Stomach (tissue), 4 donors: ENCODE measurements around the gene RPL28.

Experiments
- CTCF ChIP-seq, 7 experiments: fragments of 450-650 bp in 4 of 7; fragments of 200-600 bp in 3 of 7; sonication (generic) in 3 of 7; IDR thresholded peaks; one replicate each; pipeline ENCODE4 v1.5.1; 2016 to 2019; ENCODE audit warnings: antibody characterized with exemption in 7 of 7, control low read depth in 2 of 7, mild to moderate bottlenecking in 1 of 7
- POLR2A ChIP-seq, 4 donors: fragments of 450-650 bp; IDR thresholded peaks; one replicate each; pipeline ENCODE4 v1.6.1; 2016; ENCODE audit warnings: antibody characterized with exemption in 4 of 4, control low read depth in 2 of 4, mild to moderate bottlenecking in 1 of 4, moderate library complexity in 1 of 4

- TF ChIP-seq CTCF (IDR thresholded peaks at IDR 0.05): no peak
- TF ChIP-seq POLR2A (IDR thresholded peaks at IDR 0.05): no peak
Observed at GRCh38 chr19:55405638-55406037, 19.9 kb downstream of the RPL28 start.
